ENCODE measurements around the gene EIF2B2.

- TF ChIP-seq SUZ12 (IDR thresholded peaks at IDR 0.05; ENCODE audit: extremely low read depth, insufficient read depth, insufficient read length): no peak
- no peak for TF ChIP-seq ZNF274 (IDR thresholded peaks at IDR 0.05; ENCODE audit: low read depth, low read length)
- no peak for TF ChIP-seq YY1 (IDR thresholded peaks at IDR 0.05; ENCODE audit: insufficient read depth, insufficient read length)
These were observed 10.6 kb downstream of the EIF2B2 start for GRCh38 chr14:75013290-75013689.

All from NT2/D1 (cell line).